ENCODE data around the gene CDCA5.

The CDCA5 gene

GRCh38 chr11:65087827-65088226, 4.0 kb upstream of the CDCA5 start:
- no peak for TF ChIP-seq CTCF (conservative IDR thresholded peaks at IDR 0.05; ENCODE audit: low read depth, low read length)
- no peak overlapping the region for H3K4me3 ChIP-seq (ENCODE audit: low read depth, low read length)
- DNase-seq (ENCODE audit: low read depth): no peak

GRCh38 chr11:65087216-65087615, 3.4 kb upstream of the CDCA5 start:
- DNase-seq (ENCODE audit: low read depth): no peak
- TF ChIP-seq CTCF (conservative IDR thresholded peaks at IDR 0.05; ENCODE audit: low read depth, low read length): no peak
- no peak overlapping the region for H3K4me3 ChIP-seq (ENCODE audit: low read depth, low read length)

GRCh38 chr11:65086809-65087208, 3.0 kb upstream of the CDCA5 start:
- no peak overlapping the region for H3K4me3 ChIP-seq (ENCODE audit: low read depth, low read length)
- TF ChIP-seq CTCF (conservative IDR thresholded peaks at IDR 0.05; ENCODE audit: low read depth, low read length): no peak
- DNase-seq (ENCODE audit: low read depth): no peak

- TF ChIP-seq CTCF (conservative IDR thresholded peaks at IDR 0.05; ENCODE audit: low read depth, low read length): no peak
Observed at GRCh38 chr11:65085446-65085845, 1.6 kb upstream of the CDCA5 start.

GRCh38 chr11:65084598-65085375, 947 bp upstream of the CDCA5 start:
- peak overlapping the region; percentile 93 for H3K4me3 ChIP-seq (ENCODE audit: low read depth, low read length)
- no peak for TF ChIP-seq CTCF (conservative IDR thresholded peaks at IDR 0.05; ENCODE audit: low read depth, low read length)
- DNase-seq (ENCODE audit: low read depth): no peak

More at GRCh38 chr11:65085446-65085845, 1.6 kb upstream of the CDCA5 start:
- no peak overlapping the region for H3K4me3 ChIP-seq (ENCODE audit: low read depth, low read length)
- no peak for DNase-seq (ENCODE audit: low read depth)

- peak overlapping the region; percentile 93 for H3K4me3 ChIP-seq (ENCODE audit: low read depth, low read length)
- DNase-seq (ENCODE audit: low read depth): no peak
- no peak for TF ChIP-seq CTCF (conservative IDR thresholded peaks at IDR 0.05; ENCODE audit: low read depth, low read length)
Observed at GRCh38 chr11:65083134-65083833, 556 bp downstream of the CDCA5 start.

Measured in choroid plexus epithelial cell (primary cell).